ENCODE data around the gene PLXNA2.

The PLXNA2 gene

DNA sequence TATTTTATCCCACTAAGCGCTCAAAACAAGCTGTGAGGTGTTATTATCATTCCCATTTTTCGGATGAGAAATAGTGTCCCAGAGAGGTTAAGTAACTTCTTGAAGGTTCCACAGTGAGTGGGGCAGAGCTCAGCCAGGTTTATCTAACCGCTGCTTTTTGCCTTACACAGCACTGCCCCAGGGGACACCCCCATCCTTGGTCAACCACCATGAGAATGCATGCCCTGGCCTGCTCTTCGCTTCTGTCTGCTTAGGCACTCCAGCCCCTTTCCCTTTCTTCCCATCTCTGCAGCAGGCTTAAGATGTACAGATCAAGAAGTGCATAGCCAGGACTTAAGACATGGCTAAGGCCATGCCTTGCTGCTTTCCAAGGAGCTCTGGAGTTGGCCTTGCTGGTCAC, 174.3 kb downstream of the PLXNA2 start:
- Histone ChIP-seq H3K27ac (ENCODE audit: low read length) (no peak overlapping the region), H4K20me1 (ENCODE audit: insufficient read depth, low read length) (0 out of 2 replicates have a peak, but pooled peaks cover 4% of the 10 kb centered on the region), H3K27me3 (ENCODE audit: insufficient read depth, low read length, poor library complexity) (peaks cover 26% of the 10 kb centered on the region), H3K4me3 (ENCODE audit: low read depth in 1 of 2, low read length in 2 of 2) (no peak overlapping the region), H3K79me2 (ENCODE audit: insufficient read depth, low read length) (no peaks in the 10 kb centered on the region), H2AFZ (ENCODE audit: low read depth, low read length) (no peak overlapping the region), H3K4me1 (ENCODE audit: insufficient read depth, low read length) (no peaks in the 10 kb centered on the region), H3K9me3 (ENCODE audit: insufficient read depth, low read length, severe bottlenecking) (no peaks in the 10 kb centered on the region), H3K9ac (ENCODE audit: low read depth, low read length) (no peak overlapping the region), H3K4me2 (ENCODE audit: insufficient read depth, low read length) (no peak overlapping the region), H3K36me3 (ENCODE audit: insufficient read depth, low read length) (no peaks in the 10 kb centered on the region)
- no peak for ATAC-seq (ENCODE audit: insufficient read depth, low read depth)
- TF ChIP-seq, protein P1, sequence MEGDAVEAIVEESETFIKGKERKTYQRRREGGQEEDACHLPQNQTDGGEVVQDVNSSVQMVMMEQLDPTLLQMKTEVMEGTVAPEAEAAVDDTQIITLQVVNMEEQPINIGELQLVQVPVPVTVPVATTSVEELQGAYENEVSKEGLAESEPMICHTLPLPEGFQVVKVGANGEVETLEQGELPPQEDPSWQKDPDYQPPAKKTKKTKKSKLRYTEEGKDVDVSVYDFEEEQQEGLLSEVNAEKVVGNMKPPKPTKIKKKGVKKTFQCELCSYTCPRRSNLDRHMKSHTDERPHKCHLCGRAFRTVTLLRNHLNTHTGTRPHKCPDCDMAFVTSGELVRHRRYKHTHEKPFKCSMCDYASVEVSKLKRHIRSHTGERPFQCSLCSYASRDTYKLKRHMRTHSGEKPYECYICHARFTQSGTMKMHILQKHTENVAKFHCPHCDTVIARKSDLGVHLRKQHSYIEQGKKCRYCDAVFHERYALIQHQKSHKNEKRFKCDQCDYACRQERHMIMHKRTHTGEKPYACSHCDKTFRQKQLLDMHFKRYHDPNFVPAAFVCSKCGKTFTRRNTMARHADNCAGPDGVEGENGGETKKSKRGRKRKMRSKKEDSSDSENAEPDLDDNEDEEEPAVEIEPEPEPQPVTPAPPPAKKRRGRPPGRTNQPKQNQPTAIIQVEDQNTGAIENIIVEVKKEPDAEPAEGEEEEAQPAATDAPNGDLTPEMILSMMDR (IDR thresholded peaks at IDR 0.05; ENCODE audit: borderline replicate concordance, extremely low read depth, low read length, poor library complexity, severe bottlenecking): no peak
- TF ChIP-seq EZH2 (IDR thresholded peaks at IDR 0.05; ENCODE audit: borderline replicate concordance, low read depth, low read length, severe bottlenecking): no peak
- no peak for DNase-seq

DNA sequence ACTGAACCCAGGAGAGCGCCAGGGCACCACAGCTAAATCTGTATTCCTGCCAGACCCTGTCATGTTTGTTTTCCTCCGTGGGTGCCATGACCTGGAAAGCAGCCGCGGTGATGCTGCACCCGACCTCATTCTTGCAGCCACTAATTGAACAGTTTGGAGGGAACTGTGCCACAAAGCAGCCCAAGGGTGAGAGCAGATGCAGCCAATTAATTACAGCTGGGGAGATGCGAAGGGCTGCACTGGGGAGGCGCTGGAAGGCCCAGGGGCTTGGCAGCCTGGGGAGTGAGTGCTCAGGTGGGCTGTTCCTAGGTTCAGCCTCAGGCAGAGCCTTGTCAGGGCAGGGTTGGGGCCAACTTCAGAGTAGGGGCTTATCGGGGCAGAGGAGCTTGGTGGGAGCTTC, 174.9 kb downstream of the PLXNA2 start:
- no peak for ATAC-seq (ENCODE audit: insufficient read depth, low read depth)
- Histone ChIP-seq H3K4me1 (ENCODE audit: insufficient read depth, low read length) (no peaks in the 10 kb centered on the region), H3K36me3 (ENCODE audit: insufficient read depth, low read length) (no peaks in the 10 kb centered on the region), H3K79me2 (ENCODE audit: insufficient read depth, low read length) (no peaks in the 10 kb centered on the region), H2AFZ (ENCODE audit: low read depth, low read length) (no peak overlapping the region), H3K27ac (ENCODE audit: low read length) (no peak overlapping the region), H3K27me3 (ENCODE audit: insufficient read depth, low read length, poor library complexity) (peaks cover 24% of the 10 kb centered on the region), H4K20me1 (ENCODE audit: insufficient read depth, low read length) (0 out of 2 replicates have a peak, but pooled peaks cover 4% of the 10 kb centered on the region), H3K9me3 (ENCODE audit: insufficient read depth, low read length, severe bottlenecking) (no peaks in the 10 kb centered on the region), H3K9ac (ENCODE audit: low read depth, low read length) (no peak overlapping the region), H3K4me2 (ENCODE audit: insufficient read depth, low read length) (no peak overlapping the region), H3K4me3 (ENCODE audit: low read depth in 1 of 2, low read length in 2 of 2) (no peak overlapping the region)
- TF ChIP-seq EZH2 (IDR thresholded peaks at IDR 0.05; ENCODE audit: borderline replicate concordance, low read depth, low read length, severe bottlenecking): no peak
- TF ChIP-seq, protein P1 (IDR thresholded peaks at IDR 0.05; ENCODE audit: borderline replicate concordance, extremely low read depth, low read length, poor library complexity, severe bottlenecking): no peak
- no peak for DNase-seq

DNA sequence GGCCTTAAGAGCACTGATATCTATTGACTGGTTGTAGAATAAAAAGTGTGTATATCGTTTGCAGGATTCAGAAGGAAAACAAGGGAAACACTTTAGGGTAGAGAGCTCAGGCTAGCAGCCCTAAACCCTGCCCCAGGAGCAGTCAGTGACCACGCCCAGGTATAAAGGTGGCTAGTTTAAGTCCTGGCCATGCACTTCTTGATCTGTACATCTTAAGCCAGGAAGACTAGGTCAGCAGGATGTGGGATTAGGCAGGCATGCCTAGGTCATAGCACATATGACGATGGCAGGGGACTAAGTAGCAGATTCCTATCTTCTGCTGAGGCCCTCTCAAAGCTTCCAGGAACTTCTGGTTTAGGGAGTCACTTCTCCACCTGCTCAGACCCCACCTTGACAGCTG, 175.3 kb downstream of the PLXNA2 start:
- Histone ChIP-seq H3K9me3 (ENCODE audit: insufficient read depth, low read length, severe bottlenecking) (no peaks in the 10 kb centered on the region), H3K79me2 (ENCODE audit: insufficient read depth, low read length) (no peaks in the 10 kb centered on the region), H3K4me2 (ENCODE audit: insufficient read depth, low read length) (no peak overlapping the region), H3K36me3 (ENCODE audit: insufficient read depth, low read length) (no peaks in the 10 kb centered on the region), H3K9ac (ENCODE audit: low read depth, low read length) (no peak overlapping the region), H3K4me1 (ENCODE audit: insufficient read depth, low read length) (no peaks in the 10 kb centered on the region), H2AFZ (ENCODE audit: low read depth, low read length) (no peak overlapping the region), H4K20me1 (ENCODE audit: insufficient read depth, low read length) (0 out of 2 replicates have a peak, but pooled peaks cover 4% of the 10 kb centered on the region), H3K27me3 (ENCODE audit: insufficient read depth, low read length, poor library complexity) (peaks cover 24% of the 10 kb centered on the region), H3K4me3 (ENCODE audit: low read depth in 1 of 2, low read length in 2 of 2) (no peak overlapping the region), H3K27ac (ENCODE audit: low read length) (no peak overlapping the region)
- no peak for TF ChIP-seq EZH2 (IDR thresholded peaks at IDR 0.05; ENCODE audit: borderline replicate concordance, low read depth, low read length, severe bottlenecking)
- TF ChIP-seq, protein P1 (IDR thresholded peaks at IDR 0.05; ENCODE audit: borderline replicate concordance, extremely low read depth, low read length, poor library complexity, severe bottlenecking): no peak
- ATAC-seq (ENCODE audit: insufficient read depth, low read depth) (no peak), DNase-seq (no peak)

DNA sequence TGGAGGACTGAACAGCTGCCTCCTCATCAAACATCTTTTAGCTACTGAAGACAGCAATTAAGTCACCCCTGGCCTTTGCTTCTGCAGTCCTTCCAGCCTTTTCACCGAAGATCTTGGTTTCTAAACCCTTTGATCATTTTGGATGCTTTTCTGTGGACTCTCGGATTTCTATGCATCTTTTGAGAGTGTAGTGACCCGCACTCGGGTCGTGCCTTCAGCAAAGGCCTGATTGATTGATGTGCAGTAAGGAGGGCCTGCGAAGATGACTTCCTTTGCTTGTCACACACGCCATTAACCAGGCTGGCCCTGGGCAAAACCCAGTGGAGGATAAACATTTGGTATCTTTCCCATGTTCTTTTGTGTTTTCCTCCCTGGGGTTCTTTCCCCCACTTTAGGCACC, 175.8 kb downstream of the PLXNA2 start:
- Histone ChIP-seq H3K9me3 (ENCODE audit: insufficient read depth, low read length, severe bottlenecking) (no peaks in the 10 kb centered on the region), H3K4me2 (ENCODE audit: insufficient read depth, low read length) (no peak overlapping the region), H4K20me1 (ENCODE audit: insufficient read depth, low read length) (0 out of 2 replicates have a peak, but pooled peaks cover 4% of the 10 kb centered on the region), H3K9ac (ENCODE audit: low read depth, low read length) (no peak overlapping the region), H3K79me2 (ENCODE audit: insufficient read depth, low read length) (no peaks in the 10 kb centered on the region), H3K36me3 (ENCODE audit: insufficient read depth, low read length) (no peaks in the 10 kb centered on the region), H3K27me3 (ENCODE audit: insufficient read depth, low read length, poor library complexity) (peaks cover 25% of the 10 kb centered on the region), H3K27ac (ENCODE audit: low read length) (no peak overlapping the region), H3K4me1 (ENCODE audit: insufficient read depth, low read length) (no peaks in the 10 kb centered on the region), H2AFZ (ENCODE audit: low read depth, low read length) (no peak overlapping the region), H3K4me3 (ENCODE audit: low read depth in 1 of 2, low read length in 2 of 2) (no peak overlapping the region)
- ATAC-seq (ENCODE audit: insufficient read depth, low read depth): no peak
- no peak for TF ChIP-seq EZH2 (IDR thresholded peaks at IDR 0.05; ENCODE audit: borderline replicate concordance, low read depth, low read length, severe bottlenecking)
- TF ChIP-seq, protein P1 (IDR thresholded peaks at IDR 0.05; ENCODE audit: borderline replicate concordance, extremely low read depth, low read length, poor library complexity, severe bottlenecking): no peak
- DNase-seq: no peak
